Hypothalamus (tissue), 51 donors: ENCODE measurements around the gene EOMES.
"Not testable (repeated sequence)": the region's sequence is repeated elsewhere in the genome, so short reads cannot be mapped to it uniquely, and the experiment has no call there.

Experiments
- DNase-seq, 51 donors: peaks; one replicate each; lab custom pipeline; 2025; lab: John Stamatoyannopoulos, UW

EOMES gene

GRCh38 chr3:27721717-27722564, at the start of gene EOMES:
TSS of gene EOMES (minus strand) at chr3:27722323. CDS start at chr3:27722294, 29 bp downstream.
- DNase-seq: no peak

GRCh38 chr3:27770384-27770783, 48.3 kb upstream of the EOMES start:
- DNase-seq: not testable (repeated sequence)

GRCh38 chr3:27767000-27767399, 44.9 kb upstream of the EOMES start:
- no peak for DNase-seq

- no peak for DNase-seq
Measured at GRCh38 chr3:27758083-27758482, 36.0 kb upstream of the EOMES start.

GRCh38 chr3:27756877-27757276, 34.8 kb upstream of the EOMES start:
- DNase-seq: no peak

GRCh38 chr3:27752926-27753325, 30.8 kb upstream of the EOMES start:
- no peak for DNase-seq

GRCh38 chr3:27749643-27750042, 27.5 kb upstream of the EOMES start:
- no peak for DNase-seq

GRCh38 chr3:27746838-27747237, 24.7 kb upstream of the EOMES start:
- DNase-seq: no peak

- no peak for DNase-seq
Measured at GRCh38 chr3:27740854-27741253, 18.7 kb upstream of the EOMES start.

GRCh38 chr3:27737091-27737490, 15.0 kb upstream of the EOMES start:
- no peak for DNase-seq

GRCh38 chr3:27730774-27731659, 8.9 kb upstream of the EOMES start:
- no peak for DNase-seq

- no peak for DNase-seq
Measured at GRCh38 chr3:27729748-27730611, 7.9 kb upstream of the EOMES start.

- no peak for DNase-seq
Measured at GRCh38 chr3:27729325-27729724, 7.2 kb upstream of the EOMES start.

GRCh38 chr3:27728195-27729087, 6.3 kb upstream of the EOMES start:
- no peak for DNase-seq

- DNase-seq: no peak
Measured at GRCh38 chr3:27726240-27726639, 4.1 kb upstream of the EOMES start.

GRCh38 chr3:27724459-27725197, 2.5 kb upstream of the EOMES start:
- no peak for DNase-seq

- DNase-seq: no peak
Measured at GRCh38 chr3:27723815-27724458, 1.8 kb upstream of the EOMES start.

- no peak for DNase-seq
Measured at GRCh38 chr3:27723456-27723814, 1.3 kb upstream of the EOMES start.
